Posterior cingulate gyrus (tissue), 11 donors: ENCODE data around the gene SLC16A9.
"Not testable (repeated sequence)": the region's sequence is repeated elsewhere in the genome, so short reads cannot be mapped to it uniquely, and the experiment has no call there.

Experiments
- DNase-seq, 10 donors: peaks; one replicate each; pipeline versions ENCODE4 v3.0.0 to v3.0.0-alpha.2; 2020 to 2021; ENCODE audit warnings: mixed read lengths in 3 of 10
- intact Hi-C: fragments of 100-400 bp; cut with DNase I; formaldehyde crosslinking; loops from one replicate; pipeline ENCODE4 v1.15.1; 2023

The SLC16A9 gene, protein sequence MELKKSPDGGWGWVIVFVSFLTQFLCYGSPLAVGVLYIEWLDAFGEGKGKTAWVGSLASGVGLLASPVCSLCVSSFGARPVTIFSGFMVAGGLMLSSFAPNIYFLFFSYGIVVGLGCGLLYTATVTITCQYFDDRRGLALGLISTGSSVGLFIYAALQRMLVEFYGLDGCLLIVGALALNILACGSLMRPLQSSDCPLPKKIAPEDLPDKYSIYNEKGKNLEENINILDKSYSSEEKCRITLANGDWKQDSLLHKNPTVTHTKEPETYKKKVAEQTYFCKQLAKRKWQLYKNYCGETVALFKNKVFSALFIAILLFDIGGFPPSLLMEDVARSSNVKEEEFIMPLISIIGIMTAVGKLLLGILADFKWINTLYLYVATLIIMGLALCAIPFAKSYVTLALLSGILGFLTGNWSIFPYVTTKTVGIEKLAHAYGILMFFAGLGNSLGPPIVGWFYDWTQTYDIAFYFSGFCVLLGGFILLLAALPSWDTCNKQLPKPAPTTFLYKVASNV

DNA sequence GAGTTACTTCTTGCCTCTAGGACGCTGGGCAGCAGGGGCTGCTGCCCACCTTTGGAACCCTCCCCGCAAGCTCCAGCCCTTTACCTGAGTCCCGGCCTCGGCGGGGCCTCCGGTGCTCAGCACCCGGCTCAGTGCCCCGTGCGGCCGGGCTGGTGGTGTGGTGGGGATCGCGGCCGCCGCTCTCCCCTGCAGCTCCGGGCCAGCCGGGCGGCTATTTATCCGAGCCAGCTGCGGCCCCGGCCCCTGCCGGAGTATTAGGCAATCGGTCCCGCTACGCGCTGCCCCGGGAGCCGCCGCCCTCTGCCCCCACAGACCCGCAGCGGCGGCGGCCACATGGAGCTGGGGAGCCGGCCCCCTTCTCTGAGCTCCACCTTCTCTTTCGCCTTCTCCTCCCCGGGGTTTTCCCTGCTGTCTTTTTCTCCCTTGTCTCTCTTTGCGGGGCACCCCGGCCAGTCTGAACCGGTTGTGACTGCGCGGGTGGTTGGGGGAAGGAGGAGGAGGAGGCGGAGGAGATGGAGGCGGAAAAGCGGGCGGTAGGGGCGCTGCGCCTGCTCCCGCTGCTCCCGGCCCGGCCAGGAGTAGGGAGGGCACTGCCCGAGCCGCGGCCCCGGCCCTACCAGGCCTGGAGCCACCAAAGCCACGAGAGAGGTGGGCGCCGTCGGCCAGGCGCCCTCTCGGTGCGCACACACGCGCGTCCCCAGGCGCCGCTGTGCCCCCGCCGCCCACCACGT, at the start of gene SLC16A9:
Gene SLC16A9, minus strand, starts transcription at position 456 of the 731 bp plus-strand sequence. CDS start 25,559 bp downstream, outside the sequence.
- intact Hi-C loops: no loop called here
- DNase-seq: peak; percentile 38 to 89 (median 60)

DNA sequence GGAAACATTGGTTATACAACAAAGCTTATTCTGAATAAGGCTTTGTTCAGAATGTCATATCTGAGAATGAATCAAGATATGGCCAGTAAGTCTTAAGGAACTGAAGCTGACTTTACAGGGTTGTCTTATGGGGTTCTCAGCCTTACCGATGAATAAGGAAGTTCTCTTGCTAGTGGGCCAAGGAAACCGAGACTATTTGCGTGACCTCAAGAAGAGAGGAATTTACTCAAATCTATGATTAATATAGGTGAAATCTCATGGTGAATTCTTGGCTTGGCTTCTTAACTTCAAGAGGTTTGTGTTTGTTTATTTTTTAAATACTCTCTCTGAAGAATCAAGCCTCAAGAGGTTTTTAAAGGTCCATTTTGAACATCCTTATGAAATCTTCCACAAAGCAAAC, 48.3 kb upstream of the SLC16A9 start:
- intact Hi-C loops: no loop called here
- DNase-seq: no peak

DNA sequence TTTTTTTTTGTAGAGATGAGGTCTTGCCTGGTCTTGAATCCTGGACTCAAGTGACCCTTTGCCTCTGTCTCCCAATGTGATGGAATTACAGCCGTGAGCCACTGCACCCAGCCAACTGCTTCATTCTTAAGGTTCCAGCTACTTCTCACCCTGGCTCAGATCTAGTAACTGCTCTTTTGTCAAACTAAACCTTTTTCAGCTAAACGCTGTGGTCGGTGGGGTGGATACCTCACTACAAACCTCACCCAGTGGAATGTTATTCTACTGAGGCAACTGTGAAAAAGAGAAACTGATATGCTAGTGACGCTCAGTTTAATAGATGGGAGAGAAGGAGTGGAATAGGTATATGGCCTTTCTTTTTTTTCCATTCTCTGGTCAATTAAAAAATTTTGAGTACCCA, 45.3 kb upstream of the SLC16A9 start:
- intact Hi-C loops: no loop called here
- no peak for DNase-seq

DNA sequence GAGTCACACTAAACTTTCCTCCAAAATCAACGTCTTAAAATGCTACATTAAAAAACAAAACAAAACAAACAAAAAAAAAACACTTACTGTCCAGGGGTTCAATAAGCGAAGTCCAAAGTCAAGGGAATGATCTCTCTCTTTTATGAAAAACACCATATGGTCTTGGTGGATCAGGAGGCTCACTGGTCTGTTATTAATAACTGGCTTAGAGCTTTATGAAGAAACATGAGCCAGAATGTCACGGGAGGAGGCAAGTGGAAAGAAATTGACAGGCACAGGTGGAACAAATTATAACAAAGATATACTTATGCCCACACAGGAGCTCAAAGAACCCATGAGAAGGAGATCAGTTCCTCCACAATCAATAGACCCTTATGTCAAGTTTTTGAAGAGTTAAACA, 43.6 kb upstream of the SLC16A9 start, which contains the start of gene MRLN:
Gene MRLN, minus strand, starts transcription at position 189 of the 400 bp plus-strand sequence.
- intact Hi-C loops: no loop called here
- DNase-seq: no peak

DNA sequence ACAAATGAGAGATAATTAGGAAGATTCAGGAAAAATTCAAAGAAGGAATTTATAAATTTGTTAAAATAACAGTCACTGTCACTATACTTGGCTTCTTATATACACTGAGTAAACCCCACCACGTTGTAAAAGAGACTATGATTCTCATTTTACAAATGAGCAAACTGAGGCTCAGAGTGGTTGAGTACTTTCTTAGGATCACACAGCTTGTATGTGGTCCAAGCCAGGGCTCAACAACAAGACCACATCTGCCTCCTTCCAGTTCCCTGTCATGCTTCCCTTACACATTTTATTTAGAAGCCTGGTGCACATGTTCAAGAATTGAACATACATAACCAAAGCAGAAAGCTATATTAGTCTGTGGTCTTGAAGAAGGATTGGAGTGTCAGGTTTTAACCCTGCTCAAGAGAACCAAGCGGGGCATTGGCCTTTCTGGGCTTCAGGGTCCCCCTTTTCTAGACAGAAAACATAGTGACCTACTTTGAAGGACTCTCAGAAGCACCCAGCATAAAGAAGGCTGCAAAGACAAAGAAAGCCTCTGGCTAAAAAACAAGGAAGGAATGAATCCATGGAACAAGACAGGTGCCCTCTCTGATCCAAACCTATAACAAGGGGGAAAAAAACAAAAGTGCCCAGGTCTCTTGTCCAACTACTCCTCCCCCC, 42.8 kb upstream of the SLC16A9 start:
- intact Hi-C loops: no loop called here

DNA sequence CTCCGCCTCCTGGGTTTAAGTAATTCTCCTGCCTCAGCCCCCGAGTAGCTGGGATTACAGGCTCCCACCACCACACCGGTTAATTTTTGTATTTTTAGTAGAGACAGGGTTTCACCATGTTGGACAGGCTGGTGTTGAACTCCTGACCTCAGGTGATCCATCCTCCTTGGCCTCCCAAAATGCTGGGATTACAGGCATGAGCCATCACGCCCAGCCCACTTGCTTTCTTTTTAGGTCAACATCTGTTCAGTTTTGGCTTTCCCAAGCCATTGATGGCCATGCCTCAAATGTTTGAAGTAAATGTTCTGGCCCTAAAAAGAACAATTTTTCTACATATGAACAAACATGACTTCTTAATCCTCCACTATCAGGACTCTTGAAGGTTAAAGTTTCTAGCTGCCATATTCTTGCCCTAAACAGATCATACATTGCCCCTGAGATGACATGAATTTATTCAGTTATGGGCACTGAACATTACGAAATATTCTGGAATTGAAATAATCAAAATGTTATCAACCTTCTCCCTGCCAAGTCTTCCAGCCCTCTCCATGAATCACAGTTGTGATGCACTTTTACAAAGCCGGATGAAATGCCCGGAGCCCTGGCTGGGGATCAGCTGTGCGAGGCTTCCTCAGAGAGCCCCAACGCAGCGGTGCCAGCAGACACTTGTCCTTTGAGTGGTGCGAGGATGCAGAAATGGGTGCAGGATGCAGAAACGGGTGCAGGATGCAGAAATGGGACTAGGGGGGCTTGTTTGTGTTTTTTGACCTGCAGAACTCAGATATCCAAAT, 40.7 kb upstream of the SLC16A9 start:
- DNase-seq: peak in 1 of 10 donors; percentile 9
- intact Hi-C loops: no loop called here

More for the DNA sequence above, 42.8 kb upstream of the SLC16A9 start:
- DNase-seq: no peak

DNA sequence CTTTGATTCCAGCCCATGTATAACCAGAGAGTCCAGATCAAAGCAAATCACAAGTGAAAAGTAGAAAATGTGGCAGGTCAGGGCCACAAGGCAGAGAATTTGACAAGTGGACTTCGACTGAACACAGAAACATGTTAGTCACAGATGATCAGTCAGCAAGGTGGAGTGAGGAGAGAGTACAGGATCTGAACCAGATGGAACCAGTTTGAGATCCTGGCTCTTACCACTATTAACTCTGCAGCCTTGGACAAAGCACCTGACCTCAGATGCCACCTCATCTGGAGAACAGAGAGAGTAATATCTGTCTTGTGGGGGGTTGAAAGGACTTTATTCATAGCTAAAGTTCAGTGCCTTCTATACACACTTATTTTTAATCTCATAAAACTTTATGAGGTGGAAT, 39.2 kb upstream of the SLC16A9 start:
- DNase-seq: no peak
- intact Hi-C loops: no loop called here

DNA sequence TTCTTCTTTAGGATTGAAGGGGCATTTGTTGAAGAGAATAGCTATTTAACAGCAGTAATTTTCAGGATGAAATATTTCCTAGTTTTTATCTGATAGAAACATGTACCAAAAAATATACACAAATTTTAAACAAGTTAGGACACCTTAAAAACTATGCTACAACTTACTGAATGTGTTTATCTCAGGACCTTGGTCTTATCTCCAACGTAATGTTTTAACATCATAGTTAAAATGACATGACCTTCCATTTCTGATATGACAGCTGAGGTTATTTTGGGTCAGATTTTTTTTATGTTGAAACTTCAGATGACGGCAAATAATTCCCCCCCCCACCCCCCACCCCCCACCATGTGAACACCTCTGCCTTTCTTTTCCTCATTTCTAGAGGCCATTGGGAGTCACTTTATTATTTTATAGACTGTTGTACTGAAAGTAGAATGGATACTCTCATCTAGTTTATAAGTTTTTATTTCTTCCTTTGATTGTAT, 35.6 kb upstream of the SLC16A9 start:
- intact Hi-C loops: no loop called here
- no peak for DNase-seq

DNA sequence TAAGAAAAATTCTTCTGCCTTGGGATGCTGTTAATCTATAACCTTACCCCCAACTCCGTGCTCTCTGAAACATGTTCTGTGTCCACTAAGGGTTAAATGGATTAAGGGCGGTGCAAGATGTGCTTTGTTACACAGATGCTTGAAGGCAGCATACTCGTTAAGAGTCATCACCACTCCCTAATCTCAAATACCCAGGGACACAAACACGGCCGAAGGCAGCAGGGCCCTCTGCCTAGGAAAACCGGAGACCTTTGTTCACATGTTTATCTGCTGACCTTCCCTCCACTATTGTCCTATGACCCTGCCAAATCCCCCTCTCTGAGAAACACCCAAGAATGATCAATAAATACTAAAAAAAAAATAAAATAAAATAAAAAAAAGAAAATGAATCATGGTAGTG, 35.1 kb upstream of the SLC16A9 start:
- intact Hi-C loops, DNase-seq: not testable (repeated sequence)

DNA sequence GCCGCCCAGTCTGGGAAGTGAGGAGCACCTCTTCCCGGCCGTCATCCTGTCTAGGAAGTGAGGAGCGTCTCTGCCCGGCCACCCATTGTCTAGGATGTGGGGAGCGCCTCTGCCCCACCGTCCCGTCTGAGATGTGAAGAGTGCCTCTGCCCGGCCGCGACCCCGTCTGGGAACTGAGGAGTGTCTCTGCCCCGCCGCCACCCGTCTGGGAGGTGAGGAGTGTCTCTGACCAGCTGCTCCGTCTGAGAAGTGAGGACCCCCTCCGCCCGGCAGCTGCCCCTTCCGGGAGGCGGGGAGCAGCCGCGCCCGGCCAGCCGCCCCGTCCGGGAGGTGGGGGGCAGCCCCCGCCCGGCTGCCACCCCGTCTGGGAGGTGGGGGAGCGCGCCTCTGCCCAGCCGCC, 34.5 kb upstream of the SLC16A9 start:
- intact Hi-C loops: not testable (repeated sequence)
- DNase-seq: peak in 1 of 10 donors; percentile 84

DNA sequence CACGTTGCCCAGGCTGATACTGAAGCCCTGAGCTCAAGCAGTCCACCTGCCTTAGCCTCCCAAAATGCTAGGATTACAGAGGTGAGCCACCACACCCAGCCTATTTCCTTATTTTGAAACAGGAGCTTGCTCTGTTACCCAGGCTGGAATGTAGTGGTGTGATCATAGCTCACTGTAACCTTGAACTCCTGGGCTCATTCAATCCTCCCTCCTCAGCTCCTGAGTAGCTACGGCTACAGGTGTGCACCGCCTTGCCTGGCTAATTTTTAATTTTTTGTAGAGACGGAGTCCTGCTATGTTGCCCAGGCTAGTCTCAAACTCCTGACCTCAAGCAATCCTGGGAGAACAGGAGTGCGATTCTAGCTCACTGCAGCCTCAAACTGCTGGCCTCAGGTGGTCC, 31.9 kb upstream of the SLC16A9 start:
- intact Hi-C loops: no loop called here
- DNase-seq: no peak

DNA sequence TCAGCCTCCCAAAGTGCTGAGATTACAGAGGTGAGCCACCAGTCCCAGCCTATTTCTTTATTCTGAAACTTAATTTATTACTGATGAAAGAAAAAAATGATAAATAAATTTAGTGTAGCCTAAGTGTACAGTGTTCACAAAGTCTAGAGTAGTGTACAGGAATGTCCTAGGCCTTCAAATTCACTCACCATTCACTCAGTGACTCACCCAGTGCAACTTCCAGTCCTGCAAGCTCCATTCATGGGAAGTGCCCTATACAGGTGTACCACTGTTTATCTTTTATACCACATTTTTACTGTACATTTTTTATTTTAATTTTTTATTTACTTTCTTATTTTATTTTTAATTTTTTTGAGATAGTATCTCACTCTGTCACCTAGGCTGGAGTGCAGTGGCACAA, 31.4 kb upstream of the SLC16A9 start:
- no peak for DNase-seq
- intact Hi-C loops: no loop called here

DNA sequence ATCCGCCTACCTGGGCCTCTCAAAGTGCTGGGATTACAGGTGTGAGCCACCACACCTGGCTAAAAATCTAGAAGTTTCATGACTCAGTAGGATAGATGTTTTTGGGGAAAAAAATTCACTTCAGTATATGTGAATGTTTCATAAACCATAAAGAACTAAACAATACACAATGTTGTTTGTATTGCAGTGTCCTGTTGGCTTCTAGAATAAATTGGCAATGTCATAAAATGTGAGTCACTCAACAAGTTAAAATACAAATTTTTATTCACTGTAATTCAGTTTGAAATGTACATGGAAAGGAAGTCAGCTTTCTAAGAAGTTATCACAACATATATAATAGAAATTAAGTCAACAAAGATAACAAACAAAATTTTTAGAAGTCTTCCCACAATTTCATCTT, 27.1 kb upstream of the SLC16A9 start:
- intact Hi-C loops: no loop called here

DNA sequence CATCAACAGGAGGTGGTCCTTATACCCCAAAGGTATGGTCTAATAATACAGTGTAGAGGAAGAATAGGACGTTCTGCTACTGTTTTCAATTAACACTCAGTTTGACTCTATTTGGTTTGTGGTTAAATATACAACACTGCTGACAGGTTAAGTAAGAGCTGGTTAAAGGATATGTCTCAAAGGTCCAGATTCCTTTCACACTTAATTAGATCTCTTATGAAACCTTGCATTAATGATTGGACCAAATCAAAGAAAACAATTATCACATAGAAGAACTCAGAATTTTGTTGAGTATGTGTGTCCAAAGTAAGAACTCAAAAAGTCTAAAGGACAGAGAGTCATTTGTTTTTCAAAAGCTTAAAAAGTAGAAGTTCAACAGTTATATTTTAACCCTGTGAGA, 25.6 kb upstream of the SLC16A9 start:
- intact Hi-C loops: no loop called here
- no peak for DNase-seq

More for the DNA sequence above, 27.1 kb upstream of the SLC16A9 start:
- DNase-seq: no peak

DNA sequence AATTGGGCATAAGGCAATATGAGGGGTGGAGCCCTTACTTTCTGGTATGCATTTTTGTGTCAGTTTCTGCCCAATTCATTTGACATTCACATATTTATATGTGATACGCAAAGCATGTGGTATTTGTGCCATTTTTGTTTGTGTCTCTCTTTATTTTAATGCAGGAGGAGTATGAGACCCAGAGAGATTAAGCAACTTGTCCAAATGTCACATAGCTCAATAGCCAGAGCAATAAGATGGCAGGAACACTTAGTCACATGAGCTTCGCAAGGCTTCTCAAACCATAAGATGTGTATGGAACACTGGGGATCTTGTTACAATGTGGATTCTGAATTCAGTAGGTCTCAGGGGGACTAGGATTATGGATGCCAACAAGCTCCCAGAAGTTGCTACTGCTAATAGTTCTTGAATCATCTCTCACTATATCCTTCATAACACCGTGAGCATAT, 24.4 kb upstream of the SLC16A9 start:
- intact Hi-C loops: no loop called here
- no peak for DNase-seq

DNA sequence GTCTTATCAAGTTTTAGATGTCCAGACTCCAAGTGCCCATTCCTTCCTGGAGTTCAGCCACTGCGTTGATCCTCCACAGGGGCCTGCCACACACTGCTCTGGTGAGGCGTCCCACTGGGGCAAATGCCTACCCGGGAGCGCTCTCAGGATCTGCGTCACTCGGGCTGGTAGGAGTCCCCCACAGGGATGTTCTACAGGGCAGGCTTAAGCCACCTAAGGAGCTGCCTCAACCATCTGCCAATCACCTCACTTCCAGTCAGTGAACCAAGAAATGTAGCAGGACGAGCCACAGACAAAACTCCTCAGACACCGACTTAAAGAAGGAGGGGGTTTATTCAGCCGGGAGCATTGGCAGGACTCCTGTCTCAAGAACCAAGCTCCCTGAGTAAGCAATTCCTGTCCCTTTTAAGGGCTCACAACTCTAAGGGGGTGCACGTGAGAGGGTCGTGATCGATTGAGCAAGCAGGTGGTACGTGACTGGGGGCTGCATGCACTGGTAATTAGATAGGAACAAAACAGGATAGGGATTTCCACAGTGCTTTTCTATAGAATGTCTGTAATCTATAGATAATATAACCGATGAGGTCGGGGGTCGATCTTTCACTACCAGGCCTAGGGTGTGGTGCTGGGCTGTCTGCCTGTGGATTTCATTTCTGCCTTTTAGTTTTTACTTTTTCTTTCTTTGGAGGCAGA, 23.8 kb upstream of the SLC16A9 start:
- intact Hi-C loops, DNase-seq: not testable (repeated sequence)

DNA sequence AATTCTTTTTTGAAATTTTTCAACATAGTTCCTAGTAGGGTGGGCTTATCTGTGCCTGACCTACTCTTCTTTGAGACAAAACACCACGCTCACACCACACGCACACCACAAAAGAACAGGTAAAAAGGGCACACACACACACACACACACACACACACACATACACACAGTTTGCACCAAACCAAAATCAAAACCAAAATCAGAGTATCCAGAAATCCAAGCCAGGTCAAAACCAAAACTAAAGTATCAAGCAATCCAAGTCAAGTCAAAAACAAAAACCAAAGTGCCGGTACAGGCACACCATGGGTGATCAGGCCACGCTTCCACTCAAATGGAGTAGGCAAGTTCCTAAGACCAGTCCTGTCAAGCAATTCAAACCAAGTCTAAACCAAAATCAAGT, 23.2 kb upstream of the SLC16A9 start:
- intact Hi-C loops: not testable (repeated sequence)

DNA sequence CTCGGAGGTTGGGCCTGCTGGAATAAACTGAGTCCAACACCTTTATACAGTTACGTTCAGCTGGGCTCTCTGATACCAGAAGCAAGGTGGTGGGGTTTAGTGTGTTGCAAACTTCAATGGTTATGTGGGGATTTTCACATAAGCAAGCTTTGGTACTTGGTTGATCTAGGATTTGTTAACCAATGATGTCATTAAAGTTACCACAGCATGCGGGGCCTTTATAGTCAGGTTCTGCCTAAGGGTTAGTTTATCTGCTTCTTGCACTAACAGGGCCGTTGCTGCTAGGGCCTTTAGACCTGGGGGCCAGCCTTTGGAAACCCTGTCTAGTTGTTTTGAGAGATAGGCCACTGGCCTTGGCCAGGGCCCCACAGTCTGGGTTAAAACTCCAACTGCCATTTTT, 19.5 kb upstream of the SLC16A9 start:
- DNase-seq, intact Hi-C loops: not testable (repeated sequence)

More for the DNA sequence above, 23.2 kb upstream of the SLC16A9 start:
- not testable (repeated sequence) for DNase-seq
